HL-60 (cell line): ENCODE measurements around the gene PRC1.

Source experiments
- DNase-seq, 2 experiments: peaks; one replicate each; pipeline ENCODE4 v3.0.0-alpha.2; 2010 to 2020; ENCODE audit warnings: low read depth in 1 of 2, low spot score in 1 of 2
- H3K27ac ChIP-seq: fragments of 250-450 bp; sonication (Bioruptor Pico); replicated peaks from 2 replicates; pipeline ENCODE4 v1.5.1; 2020; ENCODE audit warnings: mild to moderate bottlenecking, moderate library complexity
- H3K27me3 ChIP-seq: fragments of 250-450 bp; sonication (Bioruptor Pico); 2 replicates; pipeline ENCODE4 v1.5.1; 2021; ENCODE audit warnings: mild to moderate bottlenecking, moderate library complexity; ENCODE audit not compliant: insufficient read depth, poor library complexity, severe bottlenecking
- H3K4me3 ChIP-seq: replicated peaks from 2 replicates; pipeline ENCODE4 v1.5.1; 2011; ENCODE audit warnings: mild to moderate bottlenecking, control low read depth, low read length; ENCODE audit not compliant: insufficient read depth
- GABPA ChIP-seq: IDR thresholded peaks from 2 replicates; pipeline ENCODE4 v1.6.1; 2012; ENCODE audit warnings: low read depth
- POLR2AphosphoS5 ChIP-seq: IDR thresholded peaks from 2 replicates; pipeline ENCODE4 v1.6.1; 2012; ENCODE audit warnings: low read depth
- SPI1 ChIP-seq: IDR thresholded peaks from 2 replicates; pipeline ENCODE4 v1.6.1; 2012; ENCODE audit warnings: low read depth, mild to moderate bottlenecking, borderline replicate concordance
- TF ChIP-seq, protein P1 (sequence below): IDR thresholded peaks from 2 replicates; pipeline ENCODE4 v1.6.1; 2012; ENCODE audit warnings: low read depth; ENCODE audit not compliant: insufficient replicate concordance
- TF ChIP-seq, protein P2 (sequence below): IDR thresholded peaks from one replicate; pipeline ENCODE4 v1.5.1; 2011; ENCODE audit warnings: low read length, control low read depth, inconsistent platforms; ENCODE audit not compliant: insufficient read depth

PRC1 gene

GRCh38 chr15:90941038-90941437 is 53.3 kb downstream of the PRC1 start:
- TF ChIP-seq SPI1, result no peak
- no peak for TF ChIP-seq GABPA
- TF ChIP-seq, protein P1, sequence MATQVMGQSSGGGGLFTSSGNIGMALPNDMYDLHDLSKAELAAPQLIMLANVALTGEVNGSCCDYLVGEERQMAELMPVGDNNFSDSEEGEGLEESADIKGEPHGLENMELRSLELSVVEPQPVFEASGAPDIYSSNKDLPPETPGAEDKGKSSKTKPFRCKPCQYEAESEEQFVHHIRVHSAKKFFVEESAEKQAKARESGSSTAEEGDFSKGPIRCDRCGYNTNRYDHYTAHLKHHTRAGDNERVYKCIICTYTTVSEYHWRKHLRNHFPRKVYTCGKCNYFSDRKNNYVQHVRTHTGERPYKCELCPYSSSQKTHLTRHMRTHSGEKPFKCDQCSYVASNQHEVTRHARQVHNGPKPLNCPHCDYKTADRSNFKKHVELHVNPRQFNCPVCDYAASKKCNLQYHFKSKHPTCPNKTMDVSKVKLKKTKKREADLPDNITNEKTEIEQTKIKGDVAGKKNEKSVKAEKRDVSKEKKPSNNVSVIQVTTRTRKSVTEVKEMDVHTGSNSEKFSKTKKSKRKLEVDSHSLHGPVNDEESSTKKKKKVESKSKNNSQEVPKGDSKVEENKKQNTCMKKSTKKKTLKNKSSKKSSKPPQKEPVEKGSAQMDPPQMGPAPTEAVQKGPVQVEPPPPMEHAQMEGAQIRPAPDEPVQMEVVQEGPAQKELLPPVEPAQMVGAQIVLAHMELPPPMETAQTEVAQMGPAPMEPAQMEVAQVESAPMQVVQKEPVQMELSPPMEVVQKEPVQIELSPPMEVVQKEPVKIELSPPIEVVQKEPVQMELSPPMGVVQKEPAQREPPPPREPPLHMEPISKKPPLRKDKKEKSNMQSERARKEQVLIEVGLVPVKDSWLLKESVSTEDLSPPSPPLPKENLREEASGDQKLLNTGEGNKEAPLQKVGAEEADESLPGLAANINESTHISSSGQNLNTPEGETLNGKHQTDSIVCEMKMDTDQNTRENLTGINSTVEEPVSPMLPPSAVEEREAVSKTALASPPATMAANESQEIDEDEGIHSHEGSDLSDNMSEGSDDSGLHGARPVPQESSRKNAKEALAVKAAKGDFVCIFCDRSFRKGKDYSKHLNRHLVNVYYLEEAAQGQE, result no peak
- TF ChIP-seq, protein P2, sequence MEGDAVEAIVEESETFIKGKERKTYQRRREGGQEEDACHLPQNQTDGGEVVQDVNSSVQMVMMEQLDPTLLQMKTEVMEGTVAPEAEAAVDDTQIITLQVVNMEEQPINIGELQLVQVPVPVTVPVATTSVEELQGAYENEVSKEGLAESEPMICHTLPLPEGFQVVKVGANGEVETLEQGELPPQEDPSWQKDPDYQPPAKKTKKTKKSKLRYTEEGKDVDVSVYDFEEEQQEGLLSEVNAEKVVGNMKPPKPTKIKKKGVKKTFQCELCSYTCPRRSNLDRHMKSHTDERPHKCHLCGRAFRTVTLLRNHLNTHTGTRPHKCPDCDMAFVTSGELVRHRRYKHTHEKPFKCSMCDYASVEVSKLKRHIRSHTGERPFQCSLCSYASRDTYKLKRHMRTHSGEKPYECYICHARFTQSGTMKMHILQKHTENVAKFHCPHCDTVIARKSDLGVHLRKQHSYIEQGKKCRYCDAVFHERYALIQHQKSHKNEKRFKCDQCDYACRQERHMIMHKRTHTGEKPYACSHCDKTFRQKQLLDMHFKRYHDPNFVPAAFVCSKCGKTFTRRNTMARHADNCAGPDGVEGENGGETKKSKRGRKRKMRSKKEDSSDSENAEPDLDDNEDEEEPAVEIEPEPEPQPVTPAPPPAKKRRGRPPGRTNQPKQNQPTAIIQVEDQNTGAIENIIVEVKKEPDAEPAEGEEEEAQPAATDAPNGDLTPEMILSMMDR, result no peak
- no peak for TF ChIP-seq POLR2AphosphoS5
- H3K27ac ChIP-seq, result no peak overlapping the region
- H3K27me3 ChIP-seq, result no peaks in the 10 kb centered on the region
- no peak for DNase-seq
- H3K4me3 ChIP-seq, result no peak overlapping the region

DNA sequence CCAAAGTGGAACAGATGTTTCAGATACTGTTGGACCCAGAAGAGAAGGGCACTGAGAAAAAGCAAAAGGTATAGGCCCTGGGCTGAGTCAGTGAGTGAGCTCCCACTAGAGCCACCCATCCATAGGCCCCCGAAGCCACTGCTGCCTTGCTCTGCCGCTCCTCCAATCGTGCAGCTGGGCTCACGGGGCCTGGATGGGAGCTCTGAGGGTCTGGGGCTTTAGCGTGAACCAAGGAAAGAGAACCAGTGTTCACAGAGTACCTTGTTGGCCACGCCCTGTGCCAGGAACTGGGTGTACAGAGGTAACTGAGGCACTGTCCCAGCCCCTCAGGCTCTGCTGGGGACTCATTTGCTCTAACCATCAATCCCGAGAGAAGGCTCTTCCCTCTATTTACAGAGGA is 54.6 kb downstream of the PRC1 start:
- H3K4me3 ChIP-seq, result no peak overlapping the region
- DNase-seq, result no peak
- TF ChIP-seq POLR2AphosphoS5, result no peak
- TF ChIP-seq, protein P1, result no peak
- no peak for TF ChIP-seq GABPA
- no peak for TF ChIP-seq SPI1
- TF ChIP-seq, protein P2, result no peak
- H3K27me3 ChIP-seq, result no peaks in the 10 kb centered on the region
- H3K27ac ChIP-seq, result no peak overlapping the region

GRCh38 chr15:90938261-90938660 is 56.1 kb downstream of the PRC1 start:
- H3K4me3 ChIP-seq, result no peak overlapping the region
- H3K27me3 ChIP-seq, result no peaks in the 10 kb centered on the region
- TF ChIP-seq GABPA (no peak), SPI1 (no peak), POLR2AphosphoS5 (no peak)
- TF ChIP-seq, protein P2, result no peak
- TF ChIP-seq, protein P1, result no peak
- H3K27ac ChIP-seq, result no peak overlapping the region
- no peak for DNase-seq
